T-helper 2 cell treated with Interferon-gamma antibody and Interleukin-4, amounts not matched to agents 5 μg/mL and 100 μg/mL, for 36 hours (primary cell): ENCODE results near the gene STIM1.
"Not testable (repeated sequence)": the region's sequence is repeated elsewhere in the genome, so short reads cannot be mapped to it uniquely, and the experiment has no call there.

Experiments
- DNase-seq: peaks from one replicate; pipeline ENCODE4 v3.0.0; 2021; ENCODE audit warnings: low spot score
- H3K27ac Mint-ChIP-seq: one replicate; pipeline ENCODE4 v1.8.0; 2021; ENCODE audit warnings: mild to moderate bottlenecking, mixed read lengths
- H3K27me3 Mint-ChIP-seq: one replicate; pipeline ENCODE4 v1.8.0; 2021; ENCODE audit warnings: low read depth, mixed read lengths
- H3K36me3 Mint-ChIP-seq: one replicate; pipeline ENCODE4 v1.8.0; 2021; ENCODE audit warnings: low read depth, mixed read lengths
- H3K4me1 Mint-ChIP-seq: one replicate; pipeline ENCODE4 v1.8.0; 2021; ENCODE audit warnings: low read depth, mixed read lengths
- H3K4me3 Mint-ChIP-seq: one replicate; pipeline ENCODE4 v1.8.0; 2022; ENCODE audit warnings: mild to moderate bottlenecking, moderate library complexity, mixed read lengths
- H3K9me3 Mint-ChIP-seq: one replicate; pipeline ENCODE4 v1.8.0; 2021; ENCODE audit warnings: mixed read lengths

The STIM1 gene

DNA sequence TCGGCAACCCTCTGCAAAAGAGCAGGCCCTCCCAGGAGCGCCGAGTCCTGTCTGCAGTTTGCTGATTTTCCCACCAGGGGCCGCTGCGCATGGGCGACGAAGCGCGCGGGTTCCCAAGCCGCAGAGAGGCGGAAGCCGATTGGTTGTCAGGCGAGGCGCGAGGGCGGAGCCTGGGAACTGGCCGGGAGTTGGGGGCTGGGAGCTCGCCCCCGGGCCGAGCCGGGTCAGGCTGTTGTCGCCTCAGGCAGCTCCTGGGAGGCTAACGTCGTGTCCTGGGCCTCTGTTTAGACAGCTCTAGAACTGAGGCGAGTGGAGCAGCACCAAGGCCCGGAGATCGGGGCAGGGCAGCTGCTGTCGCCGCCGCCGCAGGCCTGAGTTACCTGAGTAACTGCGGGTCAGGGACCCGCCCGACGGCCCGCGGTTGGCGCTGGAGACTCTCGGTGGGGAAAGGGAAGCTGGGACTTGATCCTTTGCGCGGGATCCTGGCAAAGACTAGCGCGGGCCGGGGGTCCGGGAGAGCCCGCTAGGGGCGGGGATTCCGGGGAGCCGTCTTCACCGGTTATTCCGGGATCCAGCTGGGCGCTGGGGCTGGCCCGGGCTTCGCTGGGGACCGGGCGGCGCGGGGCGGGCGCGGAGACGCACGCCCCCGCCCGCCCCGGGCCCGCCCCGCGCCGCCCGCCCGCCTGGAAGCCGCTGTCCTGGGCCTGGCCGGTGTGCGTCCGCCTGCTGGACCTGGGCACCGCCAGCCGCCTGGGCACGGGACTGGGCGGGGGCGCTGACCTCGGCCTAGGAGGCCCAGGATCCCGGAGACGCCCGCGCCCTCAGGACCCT is at the start of gene STIM1:
Gene STIM1, plus strand, starts transcription at position 688 of the 831 bp plus-strand sequence. CDS start 607 bp downstream, outside the sequence.
- no peaks in the 10 kb centered on the region for H3K27me3 Mint-ChIP-seq
- H3K4me1 Mint-ChIP-seq: peaks cover 52% of the 10 kb centered on the region
- peak within 1 kb of the TSS; percentile 99 for H3K27ac Mint-ChIP-seq
- no peaks in the 10 kb centered on the region for H3K9me3 Mint-ChIP-seq
- DNase-seq: peak; percentile 99
- H3K36me3 Mint-ChIP-seq: peaks cover 15% of the 10 kb centered on the region
- peak within 1 kb of the TSS; percentile 97 for H3K4me3 Mint-ChIP-seq

DNA sequence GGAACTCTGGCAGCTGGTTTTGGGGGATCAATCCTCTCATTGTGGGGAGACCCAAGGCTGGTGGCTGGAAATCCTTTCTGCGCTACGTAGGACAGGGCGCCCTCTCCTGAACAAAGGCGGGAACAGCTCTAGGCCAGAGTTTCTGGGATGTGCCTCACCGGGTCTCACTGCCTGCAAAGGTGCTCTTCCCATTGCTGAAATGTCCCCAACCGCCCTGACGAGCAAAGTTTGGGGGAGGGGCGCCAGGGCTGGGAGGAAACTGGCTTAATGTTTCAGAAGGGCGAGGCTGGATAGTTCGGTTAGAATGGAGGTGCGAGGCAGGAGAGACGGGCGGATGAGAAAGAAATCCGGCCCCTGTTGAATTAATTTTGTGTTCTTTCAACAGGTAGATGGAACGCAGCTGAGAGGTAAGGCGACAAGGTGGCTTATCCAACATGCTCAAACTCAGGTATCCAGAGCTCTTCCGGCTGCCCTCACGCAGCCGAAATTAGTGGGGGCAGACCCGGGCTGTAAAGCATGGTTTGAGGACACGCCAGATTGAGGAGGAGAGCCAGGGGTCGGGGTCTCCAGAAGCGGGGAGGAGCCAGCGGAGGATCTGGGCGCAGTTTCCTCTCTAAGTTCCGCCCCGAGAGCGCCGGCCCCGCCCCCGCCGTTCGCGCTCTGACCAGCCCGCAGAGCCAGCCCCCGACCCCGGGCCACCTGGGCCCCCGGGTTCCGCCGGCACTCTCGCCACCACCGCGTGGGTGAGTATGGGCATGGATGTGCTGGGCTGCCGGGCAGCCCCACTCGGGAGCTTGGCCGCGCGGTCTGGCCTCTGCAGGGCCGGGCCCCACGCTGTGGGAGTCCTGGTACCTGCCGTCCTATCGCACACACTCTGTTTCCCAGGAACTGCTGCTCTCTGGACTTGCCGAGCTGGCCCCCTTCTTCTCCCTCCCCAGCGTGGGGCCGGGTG is 47.3 kb upstream of the STIM1 start, which contains the start of gene PGAP2:
Gene PGAP2, plus strand, starts transcription at position 652 of the 952 bp plus-strand sequence. CDS start 2,700 bp downstream, outside the sequence.
- DNase-seq: peak; percentile 63
- peaks cover 14% of the 10 kb centered on the region for H3K4me1 Mint-ChIP-seq
- no peaks in the 10 kb centered on the region for H3K9me3 Mint-ChIP-seq
- H3K27me3 Mint-ChIP-seq: no peaks in the 10 kb centered on the region
- H3K27ac Mint-ChIP-seq: peak within 1 kb of the TSS; percentile 87
- peak within 1 kb of the TSS; percentile 91 for H3K4me3 Mint-ChIP-seq
- no peaks in the 10 kb centered on the region for H3K36me3 Mint-ChIP-seq

DNA sequence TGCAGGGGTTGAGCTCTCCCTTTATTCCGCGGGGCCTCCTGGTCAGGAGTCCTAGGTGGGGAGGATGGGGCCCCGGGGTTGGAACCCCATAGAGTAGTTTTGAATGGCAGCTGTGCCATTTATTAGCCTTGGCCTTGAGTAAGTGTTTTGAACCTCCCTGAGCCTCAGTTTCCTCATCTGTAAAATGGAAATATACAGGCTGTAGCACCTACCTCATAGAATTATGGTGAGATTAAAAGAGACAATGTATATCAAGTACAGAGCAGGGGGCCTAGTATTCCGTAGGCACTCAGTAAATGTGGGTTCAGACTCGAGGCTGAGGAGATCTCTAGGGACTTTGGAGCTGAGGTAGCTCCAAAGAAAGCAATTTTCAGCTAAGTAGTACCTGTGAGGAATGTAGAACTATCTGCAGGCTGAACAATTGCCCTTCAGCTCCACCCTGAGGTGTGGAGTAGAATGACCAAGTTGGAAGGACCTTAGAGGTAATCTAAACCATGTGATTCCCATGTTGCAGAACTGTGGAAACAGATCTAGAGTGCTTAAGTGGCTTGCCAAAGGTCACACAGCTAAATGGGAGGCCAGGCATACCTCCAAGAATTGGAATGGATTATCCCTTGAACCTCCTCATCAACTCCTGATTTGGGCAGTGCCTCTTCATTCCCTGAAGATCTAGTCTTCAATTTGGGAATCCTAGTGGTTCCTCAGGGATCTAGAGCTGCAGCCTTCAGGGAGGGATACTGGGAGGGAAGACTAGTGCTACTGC is 46.4 kb upstream of the STIM1 start:
- H3K27ac Mint-ChIP-seq: peak overlapping the region; percentile 55
- H3K4me1 Mint-ChIP-seq: peaks cover 13% of the 10 kb centered on the region
- no peaks in the 10 kb centered on the region for H3K36me3 Mint-ChIP-seq
- peak overlapping the region; percentile 91 for H3K4me3 Mint-ChIP-seq
- DNase-seq: peak; percentile 48
- H3K9me3 Mint-ChIP-seq: no peaks in the 10 kb centered on the region
- H3K27me3 Mint-ChIP-seq: no peaks in the 10 kb centered on the region

DNA sequence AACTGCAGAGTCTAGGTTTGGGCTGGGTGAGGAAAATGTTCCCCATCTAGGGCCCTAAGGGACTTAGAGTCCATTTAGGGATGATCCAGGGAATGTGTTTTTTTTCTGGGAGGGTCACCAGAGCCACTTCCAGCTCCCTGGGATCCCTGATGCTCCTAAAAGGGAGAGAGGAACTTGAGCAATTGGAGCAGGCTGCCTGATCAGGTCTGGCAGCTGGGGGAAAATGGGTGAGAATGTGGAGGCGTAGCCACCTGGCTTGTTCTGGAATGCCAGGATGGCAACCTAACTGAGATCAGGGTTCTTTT is 45.9 kb upstream of the STIM1 start:
- H3K36me3 Mint-ChIP-seq: no peaks in the 10 kb centered on the region
- H3K27me3 Mint-ChIP-seq: no peaks in the 10 kb centered on the region
- H3K4me3 Mint-ChIP-seq: no peak overlapping the region
- no peak for DNase-seq
- H3K9me3 Mint-ChIP-seq: no peaks in the 10 kb centered on the region
- no peak overlapping the region for H3K27ac Mint-ChIP-seq
- peaks cover 13% of the 10 kb centered on the region for H3K4me1 Mint-ChIP-seq

DNA sequence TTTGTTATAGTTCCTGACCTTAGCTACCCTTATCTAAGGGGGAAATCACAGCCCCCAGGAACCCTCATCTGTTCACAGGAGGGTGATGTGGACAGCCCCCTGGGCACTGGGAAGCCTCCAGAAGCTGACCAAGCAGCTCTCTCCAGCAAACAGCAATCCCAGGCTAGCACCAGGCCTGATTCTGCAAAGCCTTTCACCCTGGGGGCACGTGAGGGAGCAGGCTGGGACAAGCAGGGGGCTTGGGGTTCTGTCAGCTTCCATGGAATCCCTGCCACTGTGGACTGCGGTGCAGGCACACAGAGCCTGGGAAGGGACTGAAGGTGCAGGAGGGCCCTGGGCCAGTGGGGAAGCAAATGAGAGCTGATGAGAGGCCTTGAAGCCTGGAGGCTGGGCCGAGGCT is 45.0 kb upstream of the STIM1 start:
- Mint-ChIP-seq H3K27me3 (no peaks in the 10 kb centered on the region), H3K4me3 (no peak overlapping the region), H3K9me3 (no peaks in the 10 kb centered on the region), H3K36me3 (no peaks in the 10 kb centered on the region), H3K4me1 (peaks cover 13% of the 10 kb centered on the region), H3K27ac (no peak overlapping the region)
- DNase-seq: no peak

DNA sequence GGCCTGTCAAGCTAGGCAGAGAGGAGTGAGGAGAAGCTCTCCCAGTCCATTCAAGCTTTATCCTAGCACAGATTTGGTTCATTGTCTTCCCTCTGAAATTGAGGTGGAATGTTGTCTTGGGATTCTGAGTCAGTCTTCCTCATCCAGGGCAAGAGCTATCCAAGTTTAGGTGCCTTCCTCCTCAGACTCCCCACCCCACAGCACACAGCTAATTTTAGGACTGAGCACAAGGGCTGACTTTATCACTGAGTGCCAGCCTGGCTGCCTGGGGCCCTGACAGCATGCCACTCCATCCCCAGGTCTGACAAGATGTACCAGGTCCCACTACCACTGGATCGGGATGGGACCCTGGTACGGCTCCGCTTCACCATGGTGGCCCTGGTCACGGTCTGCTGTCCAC is 44.5 kb upstream of the STIM1 start:
- no peak for DNase-seq
- Mint-ChIP-seq H3K4me3 (no peak overlapping the region), H3K36me3 (no peaks in the 10 kb centered on the region), H3K4me1 (peaks cover 13% of the 10 kb centered on the region), H3K27ac (no peak overlapping the region), H3K9me3 (no peaks in the 10 kb centered on the region), H3K27me3 (no peaks in the 10 kb centered on the region)

DNA sequence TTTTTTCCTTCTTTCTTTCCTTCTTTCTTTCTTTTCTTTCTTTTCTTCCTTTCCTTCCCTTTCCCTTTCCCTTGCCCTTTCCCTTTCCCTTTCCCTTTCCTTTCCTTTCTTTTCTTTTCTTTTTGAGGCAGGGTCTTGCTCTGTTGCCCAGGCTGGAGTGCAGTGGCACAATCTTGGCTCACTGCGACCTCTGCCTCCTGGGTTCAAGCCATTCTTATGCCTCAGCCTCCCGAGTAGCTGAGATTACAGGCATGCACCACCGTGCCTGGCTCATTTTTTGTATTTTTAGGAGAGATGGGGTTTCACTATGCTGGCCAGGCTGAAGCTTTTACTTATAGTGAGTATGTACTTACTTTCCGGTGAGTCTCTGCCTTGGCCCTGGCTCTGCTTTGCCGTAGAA is 40.6 kb upstream of the STIM1 start:
- not testable (repeated sequence) for H3K27ac Mint-ChIP-seq, H3K9me3 Mint-ChIP-seq, H3K36me3 Mint-ChIP-seq, DNase-seq, H3K27me3 Mint-ChIP-seq, H3K4me1 Mint-ChIP-seq, H3K4me3 Mint-ChIP-seq

DNA sequence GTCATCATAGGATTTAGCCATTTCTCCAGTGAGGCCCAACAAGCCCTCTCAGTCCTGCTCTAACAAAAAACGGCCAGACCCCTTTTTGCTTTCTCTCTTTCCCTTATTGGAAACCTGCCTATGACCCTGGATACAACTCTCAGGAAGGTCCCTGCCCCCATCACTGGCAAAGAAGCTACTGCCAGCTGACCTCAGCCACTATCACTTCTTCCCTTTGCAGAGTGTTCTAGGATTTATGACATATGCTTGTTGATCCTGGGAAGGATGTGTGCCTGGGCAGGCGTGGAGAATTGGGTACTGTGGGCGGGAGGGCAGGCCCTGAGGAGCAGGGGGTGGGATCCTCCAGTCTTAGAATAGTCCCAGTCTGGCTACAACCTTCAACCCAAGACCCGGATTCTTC is 39.6 kb upstream of the STIM1 start:
- Mint-ChIP-seq H3K4me1 (no peaks in the 10 kb centered on the region), H3K4me3 (no peak overlapping the region), H3K27me3 (no peaks in the 10 kb centered on the region), H3K36me3 (no peaks in the 10 kb centered on the region), H3K9me3 (no peaks in the 10 kb centered on the region), H3K27ac (no peak overlapping the region)
- no peak for DNase-seq

DNA sequence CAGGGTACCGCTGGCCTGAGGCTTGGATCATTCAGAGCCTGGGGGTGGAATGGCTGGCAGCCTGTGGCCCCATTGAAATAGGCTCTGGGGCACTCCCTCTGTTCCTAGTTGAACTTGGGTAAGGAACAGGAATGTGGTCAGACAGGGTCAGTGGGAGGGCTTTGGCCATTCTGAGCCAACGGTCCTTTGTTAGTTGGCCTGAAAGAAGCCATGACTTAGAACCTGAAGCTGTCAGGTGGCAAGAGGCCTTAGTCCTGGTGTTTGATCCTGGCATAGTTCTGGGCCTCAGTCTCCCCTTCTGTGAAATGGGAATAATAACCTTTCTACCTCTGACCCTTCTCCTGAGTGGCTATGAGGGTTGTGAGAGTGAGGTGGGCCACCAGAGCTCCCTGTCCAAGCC is 38.8 kb upstream of the STIM1 start:
- Mint-ChIP-seq H3K27me3 (no peaks in the 10 kb centered on the region), H3K4me1 (no peaks in the 10 kb centered on the region), H3K4me3 (no peak overlapping the region), H3K36me3 (no peaks in the 10 kb centered on the region), H3K27ac (no peak overlapping the region), H3K9me3 (no peaks in the 10 kb centered on the region)
- DNase-seq: no peak

DNA sequence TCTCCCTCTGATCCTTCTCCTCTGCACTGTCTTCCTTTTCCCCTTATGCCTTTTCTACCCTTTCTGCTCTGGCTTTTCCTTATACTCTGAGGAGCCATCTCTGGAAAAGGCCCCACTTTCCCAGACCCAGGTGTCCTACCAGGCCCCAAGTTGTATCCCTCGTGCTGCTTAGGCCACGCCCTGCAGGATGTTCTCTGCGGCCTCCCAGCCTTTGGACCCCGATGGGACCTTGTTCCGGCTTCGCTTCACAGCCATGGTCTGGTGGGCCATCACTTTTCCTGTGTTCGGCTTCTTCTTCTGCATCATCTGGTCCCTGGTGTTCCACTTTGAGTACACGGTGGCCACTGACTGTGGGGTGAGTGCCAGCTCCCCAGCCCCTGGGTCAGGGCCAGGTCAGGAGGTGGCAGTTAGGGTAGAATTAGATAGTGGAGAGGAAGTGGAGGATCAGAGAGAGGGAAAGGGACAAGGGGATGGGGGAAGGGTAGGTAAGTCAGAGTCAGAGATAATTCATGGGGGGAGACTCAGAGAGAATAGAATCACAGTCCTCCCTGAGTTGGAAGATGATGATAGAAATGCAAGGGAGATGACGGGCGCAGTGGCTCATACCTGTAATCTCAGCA is 38.2 kb upstream of the STIM1 start:
- H3K9me3 Mint-ChIP-seq: no peaks in the 10 kb centered on the region
- DNase-seq: no peak
- no peaks in the 10 kb centered on the region for H3K36me3 Mint-ChIP-seq

DNA sequence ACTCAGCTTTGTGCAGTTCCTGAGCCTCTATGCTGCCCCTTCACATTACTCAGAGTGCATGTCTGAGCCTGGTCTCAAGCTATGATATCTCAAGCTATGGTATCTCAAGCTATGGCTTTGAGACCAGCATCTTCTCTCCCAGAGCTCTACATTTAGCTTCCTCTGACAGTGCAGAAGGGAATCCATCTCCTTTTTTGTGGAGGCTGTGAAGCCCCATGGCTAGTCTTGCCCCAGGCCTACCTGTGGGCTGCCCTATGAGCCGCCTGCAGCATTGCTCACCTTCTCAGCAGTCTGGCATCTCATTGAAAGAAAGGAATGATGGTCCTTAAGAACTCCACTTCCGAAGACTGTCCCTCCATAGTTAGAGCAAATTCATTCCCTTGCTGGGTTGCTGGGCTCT is 34.5 kb upstream of the STIM1 start:
- Mint-ChIP-seq H3K4me3 (no peak overlapping the region), H3K27me3 (no peaks in the 10 kb centered on the region), H3K27ac (no peak overlapping the region), H3K9me3 (no peaks in the 10 kb centered on the region), H3K36me3 (peaks cover 19% of the 10 kb centered on the region), H3K4me1 (peaks cover 20% of the 10 kb centered on the region)
- DNase-seq: no peak

More for the DNA sequence above, 38.2 kb upstream of the STIM1 start:
- Mint-ChIP-seq H3K4me1 (no peaks in the 10 kb centered on the region), H3K4me3 (no peak overlapping the region), H3K27me3 (no peaks in the 10 kb centered on the region), H3K27ac (no peak overlapping the region)

DNA sequence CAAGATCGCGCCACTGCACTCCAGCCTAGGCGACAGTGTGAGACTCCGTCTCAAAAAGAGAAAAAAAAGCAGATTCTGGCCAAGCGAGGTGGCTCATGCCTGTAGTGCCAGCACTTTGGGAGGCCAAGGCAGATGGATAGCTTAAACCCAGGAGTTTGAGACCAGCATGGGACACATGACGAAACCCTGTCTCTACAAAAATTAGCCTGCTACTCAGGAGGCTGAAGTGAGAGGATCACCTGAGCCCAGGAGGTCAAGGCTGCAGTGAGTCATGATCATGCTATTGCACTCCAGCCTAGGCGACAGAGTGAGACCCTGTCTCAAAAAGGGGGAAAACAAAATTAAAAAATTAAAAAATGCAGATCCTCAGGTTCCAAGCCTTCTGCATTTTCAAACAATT is 33.2 kb upstream of the STIM1 start:
- no peak overlapping the region for H3K27ac Mint-ChIP-seq

DNA sequence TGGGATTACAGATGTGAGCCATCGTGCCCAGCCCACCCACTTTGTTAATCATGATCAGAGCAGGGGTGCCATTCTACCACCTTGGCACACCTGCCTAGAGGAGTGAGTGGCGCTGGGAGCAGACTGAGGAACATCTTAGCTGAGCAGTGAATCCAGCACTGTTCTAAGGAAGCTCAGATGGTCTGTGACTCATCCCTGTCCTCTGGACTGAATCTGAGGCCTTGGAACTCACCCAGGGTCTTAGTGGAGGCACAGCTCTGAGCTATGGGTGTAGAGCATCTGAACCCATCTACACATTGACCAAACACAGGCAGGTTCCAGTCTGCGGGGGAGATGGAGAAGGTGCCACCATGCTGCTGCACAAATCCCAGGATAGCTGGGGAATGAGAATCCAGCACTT is 32.2 kb upstream of the STIM1 start:
- Mint-ChIP-seq H3K27me3 (no peaks in the 10 kb centered on the region), H3K27ac (no peak overlapping the region), H3K4me1 (peaks cover 29% of the 10 kb centered on the region), H3K9me3 (no peaks in the 10 kb centered on the region), H3K36me3 (peaks cover 41% of the 10 kb centered on the region), H3K4me3 (no peak overlapping the region)
- no peak for DNase-seq

More for the DNA sequence above, 33.2 kb upstream of the STIM1 start:
- Mint-ChIP-seq H3K4me1 (peaks cover 29% of the 10 kb centered on the region), H3K27me3 (no peaks in the 10 kb centered on the region), H3K36me3 (peaks cover 33% of the 10 kb centered on the region), H3K4me3 (no peak overlapping the region), H3K9me3 (no peaks in the 10 kb centered on the region)
- DNase-seq: no peak
